GM19397 (cell line): ENCODE results near the gene ASB15.

ENCODE experiments used
- ATAC-seq: cut with Tn5 transposase; IDR thresholded peaks from one replicate; pipeline ENCODE4 v1.9.1; 2021; ENCODE audit warnings: mild to moderate bottlenecking, moderate library complexity; ENCODE audit not compliant: unreplicated experiment

The ASB15 gene

GRCh38 chr7:123661765-123662164, 60.1 kb downstream of the ASB15 start:
- no peak for ATAC-seq

GRCh38 chr7:123662293-123662692, 60.7 kb downstream of the ASB15 start:
- no peak for ATAC-seq

- ATAC-seq: no peak
Measured at GRCh38 chr7:123662755-123663154, 61.1 kb downstream of the ASB15 start.

DNA sequence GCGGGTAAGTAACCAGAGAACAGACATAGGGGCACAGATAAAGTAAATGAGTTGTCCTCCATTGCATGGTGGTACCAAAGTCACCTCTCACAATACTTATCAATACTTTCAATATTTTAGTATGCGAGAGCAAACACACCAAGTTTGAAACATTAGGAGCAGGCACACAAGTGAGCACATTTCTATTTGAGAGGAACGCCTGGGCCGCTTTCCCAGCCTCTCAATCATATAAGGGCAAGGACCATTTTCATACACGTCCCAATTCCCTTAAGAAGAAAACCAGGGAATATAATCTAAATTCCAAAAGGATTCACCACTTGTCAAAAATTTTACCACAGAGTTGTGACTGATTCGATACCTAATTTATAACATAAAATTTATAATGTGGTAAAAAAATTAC, 61.6 kb downstream of the ASB15 start:
- no peak for ATAC-seq

- ATAC-seq: no peak
Measured at GRCh38 chr7:123665157-123665556, 63.5 kb downstream of the ASB15 start.

- no peak for ATAC-seq
Measured at GRCh38 chr7:123665896-123666295, 64.3 kb downstream of the ASB15 start.

DNA sequence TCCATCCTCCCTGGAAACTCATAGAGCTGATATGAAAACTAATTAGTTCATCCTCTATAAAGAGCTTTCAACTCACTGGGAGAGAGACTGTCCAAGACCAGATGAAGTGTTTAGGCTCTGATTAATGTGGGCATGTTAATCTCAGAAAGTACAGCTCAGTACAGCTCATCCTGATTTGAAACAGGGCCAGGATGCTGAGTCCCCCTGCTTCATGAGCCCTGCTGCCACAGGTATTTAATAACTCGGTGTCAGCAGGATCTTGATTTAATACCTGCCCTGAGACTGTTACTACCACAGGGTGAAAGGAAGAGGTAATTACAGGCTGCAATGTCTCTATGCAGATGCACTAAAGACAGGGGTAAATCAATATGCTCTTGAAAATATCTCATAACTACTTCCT, 64.9 kb downstream of the ASB15 start:
- ATAC-seq: no peak

- ATAC-seq: no peak
Measured at GRCh38 chr7:123669485-123669884, 67.9 kb downstream of the ASB15 start.

GRCh38 chr7:123673137-123673732, 71.6 kb downstream of the ASB15 start:
- ATAC-seq: no peak

- ATAC-seq: no peak
Measured at GRCh38 chr7:123673752-123674398, 72.3 kb downstream of the ASB15 start.

- no peak for ATAC-seq
Measured at GRCh38 chr7:123674399-123675180, 73.0 kb downstream of the ASB15 start.

GRCh38 chr7:123675181-123675473, 73.5 kb downstream of the ASB15 start:
- ATAC-seq: no peak

GRCh38 chr7:123677061-123677715, 75.6 kb downstream of the ASB15 start:
- no peak for ATAC-seq

- no peak for ATAC-seq
Measured at GRCh38 chr7:123679614-123680013, 78.0 kb downstream of the ASB15 start.

GRCh38 chr7:123680580-123680979, 79.0 kb downstream of the ASB15 start:
- ATAC-seq: no peak

- ATAC-seq: no peak
Measured at GRCh38 chr7:123681561-123681960, 79.9 kb downstream of the ASB15 start.

- peak; percentile 72 for ATAC-seq
Measured at GRCh38 chr7:123682690-123683089, 81.1 kb downstream of the ASB15 start.

- no peak for ATAC-seq
Measured at GRCh38 chr7:123687161-123687560, 85.5 kb downstream of the ASB15 start.

DNA sequence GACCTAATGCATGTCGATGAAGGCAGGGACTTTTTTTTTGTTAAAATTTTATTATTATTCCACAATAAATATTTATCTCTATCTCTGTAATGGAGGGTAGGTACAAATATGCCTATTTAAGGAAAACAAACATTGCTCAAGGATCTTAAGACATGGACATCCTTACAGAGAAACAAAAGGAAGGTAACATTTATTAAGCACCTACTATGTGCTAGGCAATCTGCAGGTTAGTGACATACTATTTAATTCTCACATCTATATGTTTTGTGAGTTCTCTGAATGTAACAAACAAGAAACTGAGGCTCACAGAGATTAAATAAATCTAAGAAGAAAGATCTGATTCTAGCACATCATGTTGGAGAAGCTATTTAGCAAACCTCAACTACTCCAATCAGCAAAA, 86.1 kb downstream of the ASB15 start:
- no peak for ATAC-seq
